ENCODE results near the gene MAP1LC3C.

GRCh38 chr1:241998412-241998921 lies 431 bp downstream of the MAP1LC3C start:
- TF ChIP-seq EZH2 (IDR thresholded peaks at IDR 0.05; ENCODE audit: insufficient read depth, poor library complexity, severe bottlenecking) (no peak), EZH2phosphoT487 (IDR thresholded peaks at IDR 0.05; ENCODE audit: insufficient read depth, low read depth) (no peak)
